ENCODE measurements around the gene PDE1C. TPM values are rescaled to one million over a fixed set of nuclear protein-coding genes. Genes with fewer than 3 reads are reported as not detected.

PDE1C gene
- total and polyA plus RNA-seq, 2 of the 4 experiments (the other 2 are of a cell fraction) = 14.2 to 61.5 TPM

DNA sequence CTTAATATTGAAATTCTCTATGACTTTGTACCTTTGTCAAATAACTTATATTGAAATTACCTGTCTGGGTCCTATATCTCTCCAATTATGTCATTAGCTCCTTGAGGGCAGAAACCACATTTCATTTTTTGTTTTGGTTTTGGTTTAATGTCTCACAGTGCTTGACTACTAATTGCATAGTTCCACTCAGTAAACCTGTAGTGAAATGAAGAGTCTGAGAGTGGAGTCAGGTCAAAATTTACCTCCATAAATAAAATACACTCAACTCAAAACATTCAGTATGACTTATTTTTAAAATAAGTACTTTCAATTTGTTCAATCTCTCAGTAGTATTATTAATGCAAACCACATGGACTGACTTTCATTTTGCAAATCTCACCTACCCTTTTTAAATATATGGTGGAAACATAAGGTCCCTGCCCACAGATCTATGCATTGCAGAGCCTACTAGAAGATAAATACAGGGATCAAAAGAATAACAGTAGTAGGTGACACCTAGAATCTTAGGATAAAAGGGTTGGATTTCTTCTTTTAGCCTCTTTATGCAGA lies 32.5 kb downstream of the PDE1C start:
- ATAC-seq (ENCODE audit: low read depth) = no peak
- POLR2A ChIA-PET (ENCODE audit: unreplicated experiment) = no interaction called here

More for the DNA sequence above, 32.5 kb downstream of the PDE1C start:
- H4K91ac ChIP-seq (ENCODE audit: insufficient read depth, low read depth, low read length) = no peak overlapping the region
- H3K27ac ChIP-seq (ENCODE audit: insufficient read depth, low read length) = no peak overlapping the region
- H2BK15ac ChIP-seq (ENCODE audit: low read depth, low read length) = no peak overlapping the region
- peaks cover 8% of the 10 kb centered on the region for H3K4me1 ChIP-seq (ENCODE audit: control insufficient read depth, insufficient read depth, low read length)
- in situ Hi-C loops (cut with MboI; ENCODE audit: low sequenced_read_pairs) (no loop called here), intact Hi-C loops (cut with micrococcal nuclease) (no loop called here), dilution Hi-C loops (cut with HindIII; ENCODE audit: low sequenced_read_pairs, unreplicated experiment) (no loop called here)
- CTCF ChIA-PET = no interaction called here
- H3K79me1 ChIP-seq (ENCODE audit: low read depth in 1 of 2, low read length in 2 of 2) = peaks cover 18 to 23% of the 10 kb centered on the region in 2 experiments; a peak in 3 of 4 replicates
- no peak overlapping the region for H3K4me3 ChIP-seq (ENCODE audit: insufficient read depth, low read depth, low read length)
- H2BK5ac ChIP-seq (ENCODE audit: low read depth, low read length, poor library complexity, severe bottlenecking) = no peak overlapping the region
- no peak overlapping the region for H4K5ac ChIP-seq (ENCODE audit: low read depth, low read length)
- DNase-seq = no peak
- no peak overlapping the region for H2BK20ac ChIP-seq (ENCODE audit: low read depth, low read length)
- peaks cover 3% of the 10 kb centered on the region; the same call in 1 of the 2 replicates for H3K9me1 ChIP-seq (ENCODE audit: insufficient read depth, low read length)
- no peak overlapping the region for H3K4me2 ChIP-seq (ENCODE audit: low read depth, low read length)
- H2AK5ac ChIP-seq (ENCODE audit: low read depth, low read length) = no peak overlapping the region
- H2AFZ ChIP-seq (replicated peaks; ENCODE audit: low read length, poor library complexity) = no peak overlapping the region
- H4K20me1 ChIP-seq (ENCODE audit: insufficient read depth, low read length) = no peaks in the 10 kb centered on the region
- no peak overlapping the region for H3K9ac ChIP-seq (ENCODE audit: low read depth, low read length)
- H3K36me3 ChIP-seq (ENCODE audit: control insufficient read depth, insufficient read depth, low read length) = no peaks in the 10 kb centered on the region
- H3K18ac ChIP-seq (ENCODE audit: low read depth, low read length) = no peak overlapping the region
- H3K9me3 ChIP-seq (ENCODE audit: control insufficient read depth, insufficient read depth, low read length) = no peaks in the 10 kb centered on the region
- TF ChIP-seq NFE2L2 (IDR thresholded peaks at IDR 0.05; ENCODE audit: low read depth, low read length) (no peak), MXI1 (IDR thresholded peaks at IDR 0.05; ENCODE audit: borderline replicate concordance, low read depth, low read length) (no peak), POLR2A (IDR thresholded peaks at IDR 0.05; ENCODE audit: low read depth, low read length) (no peak), CEBPB (IDR thresholded peaks at IDR 0.05; ENCODE audit: low read depth, low read length) (no peak), MAZ (IDR thresholded peaks at IDR 0.05; ENCODE audit: borderline replicate concordance, low read depth, low read length) (no peak), BHLHE40 (IDR thresholded peaks at IDR 0.05; ENCODE audit: low read depth, low read length) (no peak), SMC3 (IDR thresholded peaks at IDR 0.05; ENCODE audit: low read depth, low read length) (no peak), RAD21 (IDR thresholded peaks at IDR 0.05; ENCODE audit: low read length) (no peak), MAFK (IDR thresholded peaks at IDR 0.05; ENCODE audit: low read depth, low read length) (no peak), CHD1 (IDR thresholded peaks at IDR 0.05; ENCODE audit: low read depth, low read length) (no peak), ELK1 (IDR thresholded peaks at IDR 0.05; ENCODE audit: borderline replicate concordance, low read depth, low read length) (no peak), FOS (IDR thresholded peaks at IDR 0.05; ENCODE audit: low read depth, low read length) (no peak), USF2 (IDR thresholded peaks at IDR 0.05; ENCODE audit: low read depth, low read length) (no peak), RFX5 (IDR thresholded peaks at IDR 0.05; ENCODE audit: low read depth, low read length) (no peak), RCOR1 (IDR thresholded peaks at IDR 0.05; ENCODE audit: insufficient replicate concordance, low read length) (no peak)
- TF ChIP-seq, protein P1, sequence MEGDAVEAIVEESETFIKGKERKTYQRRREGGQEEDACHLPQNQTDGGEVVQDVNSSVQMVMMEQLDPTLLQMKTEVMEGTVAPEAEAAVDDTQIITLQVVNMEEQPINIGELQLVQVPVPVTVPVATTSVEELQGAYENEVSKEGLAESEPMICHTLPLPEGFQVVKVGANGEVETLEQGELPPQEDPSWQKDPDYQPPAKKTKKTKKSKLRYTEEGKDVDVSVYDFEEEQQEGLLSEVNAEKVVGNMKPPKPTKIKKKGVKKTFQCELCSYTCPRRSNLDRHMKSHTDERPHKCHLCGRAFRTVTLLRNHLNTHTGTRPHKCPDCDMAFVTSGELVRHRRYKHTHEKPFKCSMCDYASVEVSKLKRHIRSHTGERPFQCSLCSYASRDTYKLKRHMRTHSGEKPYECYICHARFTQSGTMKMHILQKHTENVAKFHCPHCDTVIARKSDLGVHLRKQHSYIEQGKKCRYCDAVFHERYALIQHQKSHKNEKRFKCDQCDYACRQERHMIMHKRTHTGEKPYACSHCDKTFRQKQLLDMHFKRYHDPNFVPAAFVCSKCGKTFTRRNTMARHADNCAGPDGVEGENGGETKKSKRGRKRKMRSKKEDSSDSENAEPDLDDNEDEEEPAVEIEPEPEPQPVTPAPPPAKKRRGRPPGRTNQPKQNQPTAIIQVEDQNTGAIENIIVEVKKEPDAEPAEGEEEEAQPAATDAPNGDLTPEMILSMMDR (conservative IDR thresholded peaks at IDR 0.05; ENCODE audit: low read depth, low read length) = no peak
- H3K23ac ChIP-seq (ENCODE audit: low read depth, low read length) = no peak overlapping the region
- H3K27me3 ChIP-seq (ENCODE audit: control insufficient read depth, insufficient read depth, low read length) = no peaks in the 10 kb centered on the region
- H4K8ac ChIP-seq (ENCODE audit: low read depth in 2 of 2, low read length in 2 of 2) = no peak overlapping the region
- H2BK120ac ChIP-seq (ENCODE audit: low read depth, low read length) = no peak overlapping the region
- no peak overlapping the region for H2AK9ac ChIP-seq (replicated peaks; ENCODE audit: low read depth, low read length, poor library complexity)
- BruUV-seq (replicated peaks) = no TSS peak
- H3K4ac ChIP-seq (ENCODE audit: low read depth, low read length) = no peak overlapping the region
- no peak overlapping the region for H3K14ac ChIP-seq (replicated peaks; ENCODE audit: low read depth, low read length)
- H3K56ac ChIP-seq (ENCODE audit: extremely low read depth, insufficient read depth, low read length) = no peak overlapping the region

Measured in IMR-90 (cell line).